Astrocyte (in vitro differentiated cells and primary cell): Measurements from ENCODE around the gene OR10H5. TPM values are rescaled to one million over a fixed set of nuclear protein-coding genes. Genes with fewer than 3 reads are reported as not detected.

Experiments used
- DNase-seq: peaks from one replicate; pipeline ENCODE4 v3.0.0-alpha.2; 2010; ENCODE audit warnings: low read depth
- FAIRE-seq: peaks from 2 replicates; lab custom pipeline; 2011; peaks lifted over from hg19 to GRCh38; lab: Jason Lieb, UNC
- H2AFZ ChIP-seq: 2 replicates; pipeline ENCODE4 v1.6.0; 2012; ENCODE audit warnings: low read depth, low read length, inconsistent platforms
- H3K27ac ChIP-seq: 2 replicates; pipeline ENCODE4 v1.5.1; 2011; ENCODE audit warnings: low read depth, low read length, inconsistent platforms
- H3K27me3 ChIP-seq: 2 replicates; pipeline ENCODE4 v1.6.0; 2011; ENCODE audit warnings: low read length, inconsistent platforms; ENCODE audit not compliant: insufficient read depth
- H3K36me3 ChIP-seq: 2 replicates; pipeline ENCODE4 v1.5.1; 2011; ENCODE audit warnings: low read length, inconsistent platforms; ENCODE audit not compliant: insufficient read depth
- H3K4me1 ChIP-seq: 2 replicates; pipeline ENCODE4 v1.5.1; 2011; ENCODE audit warnings: low read length, inconsistent platforms; ENCODE audit not compliant: insufficient read depth
- H3K4me2 ChIP-seq: 2 replicates; pipeline ENCODE4 v1.6.0; 2012; ENCODE audit warnings: low read length, inconsistent platforms
- H3K4me3 ChIP-seq: 2 replicates; pipeline ENCODE4 v1.5.1; 2011; ENCODE audit warnings: low read depth, mild to moderate bottlenecking, low read length, inconsistent platforms; ENCODE audit not compliant: insufficient read depth
- H3K79me2 ChIP-seq: 2 replicates; pipeline ENCODE4 v1.6.0; 2012; ENCODE audit warnings: mild to moderate bottlenecking, low read length, inconsistent platforms; ENCODE audit not compliant: insufficient read depth
- H3K9ac ChIP-seq: 2 replicates; pipeline ENCODE4 v1.6.0; 2012; ENCODE audit warnings: mild to moderate bottlenecking, low read length, inconsistent platforms
- H3K9me3 ChIP-seq: 2 replicates; pipeline ENCODE4 v1.5.1; 2012; ENCODE audit warnings: low read depth, mild to moderate bottlenecking, low read length, inconsistent platforms; ENCODE audit not compliant: insufficient read depth
- H4K20me1 ChIP-seq: 2 replicates; pipeline ENCODE4 v1.6.0; 2012; ENCODE audit warnings: low read length, inconsistent platforms; ENCODE audit not compliant: insufficient read depth
- H3K27ac Mint-ChIP-seq: one replicate; pipeline ENCODE4 v1.8.0; 2021; ENCODE audit warnings: mild to moderate bottlenecking, mixed read lengths; ENCODE audit not compliant: unreplicated experiment
- H3K27me3 Mint-ChIP-seq: one replicate; pipeline ENCODE4 v1.8.0; 2021; ENCODE audit warnings: low read depth, mixed read lengths; ENCODE audit not compliant: unreplicated experiment
- H3K36me3 Mint-ChIP-seq: one replicate; pipeline ENCODE4 v1.8.0; 2021; ENCODE audit warnings: low read depth, mixed read lengths; ENCODE audit not compliant: unreplicated experiment
- H3K4me1 Mint-ChIP-seq: one replicate; pipeline ENCODE4 v1.8.0; 2021; ENCODE audit warnings: low read depth, mixed read lengths; ENCODE audit not compliant: unreplicated experiment
- H3K4me3 Mint-ChIP-seq: one replicate; pipeline ENCODE4 v1.8.0; 2021; ENCODE audit warnings: mild to moderate bottlenecking, moderate library complexity, mixed read lengths; ENCODE audit not compliant: unreplicated experiment
- H3K9me3 Mint-ChIP-seq: one replicate; pipeline ENCODE4 v1.8.0; 2021; ENCODE audit warnings: mild to moderate bottlenecking, mixed read lengths; ENCODE audit not compliant: unreplicated experiment
- CTCF ChIP-seq: IDR thresholded peaks from 2 replicates; pipeline ENCODE4 v1.5.1; 2011; ENCODE audit warnings: low read depth, mild to moderate bottlenecking, inconsistent platforms, low read length, moderate library complexity; ENCODE audit not compliant: insufficient read depth
- EZH2 ChIP-seq: IDR thresholded peaks from 2 replicates; pipeline ENCODE4 v1.6.1; 2012; ENCODE audit warnings: mild to moderate bottlenecking, low read length, inconsistent platforms; ENCODE audit not compliant: insufficient read depth
- total RNA-seq: library from RNA; stranded (reverse); gene quantifications from 2 replicates; pipeline ENCODE4 v1.2.1, GENCODE V29; 2021

The OR10H5 gene
- total RNA-seq, 1 donor from 2014 or later = not detected

GRCh38 chr19:15776264-15776663 lies 11.2 kb upstream of the OR10H5 start:
- Histone ChIP-seq H3K79me2 (no peaks in the 10 kb centered on the region), H2AFZ (no peak overlapping the region), H3K4me1 (no peaks in the 10 kb centered on the region), H4K20me1 (no peaks in the 10 kb centered on the region), H3K9me3 (peaks cover 7% of the 10 kb centered on the region), H3K4me2 (no peak overlapping the region), H3K9ac (no peak overlapping the region), H3K36me3 (no peaks in the 10 kb centered on the region), H3K27me3 (no peaks in the 10 kb centered on the region), H3K4me3 (no peak overlapping the region), H3K27ac (no peak overlapping the region)
- H3K36me3 Mint-ChIP-seq = peaks cover 1% of the 10 kb centered on the region
- no peak for FAIRE-seq
- no peak for TF ChIP-seq EZH2
- no peak for TF ChIP-seq CTCF
- H3K27ac Mint-ChIP-seq = no peak overlapping the region
- no peaks in the 10 kb centered on the region for H3K27me3 Mint-ChIP-seq
- H3K4me3 Mint-ChIP-seq = no peak overlapping the region
- no peak for DNase-seq
- no peaks in the 10 kb centered on the region for H3K4me1 Mint-ChIP-seq
- peaks cover 24% of the 10 kb centered on the region for H3K9me3 Mint-ChIP-seq

- H3K4me1 Mint-ChIP-seq = no peaks in the 10 kb centered on the region
- DNase-seq (no peak), FAIRE-seq (no peak)
- no peak overlapping the region for H3K27ac Mint-ChIP-seq
- Histone ChIP-seq H3K27ac (no peak overlapping the region), H3K9ac (no peak overlapping the region), H4K20me1 (no peaks in the 10 kb centered on the region), H3K9me3 (peaks cover 7% of the 10 kb centered on the region), H3K4me3 (no peak overlapping the region), H3K4me1 (no peaks in the 10 kb centered on the region), H3K27me3 (no peaks in the 10 kb centered on the region), H3K36me3 (no peaks in the 10 kb centered on the region), H3K79me2 (no peaks in the 10 kb centered on the region), H3K4me2 (no peak overlapping the region), H2AFZ (no peak overlapping the region)
- no peak overlapping the region for H3K4me3 Mint-ChIP-seq
- no peaks in the 10 kb centered on the region for H3K27me3 Mint-ChIP-seq
- H3K36me3 Mint-ChIP-seq = peaks cover 1% of the 10 kb centered on the region
- peaks cover 21% of the 10 kb centered on the region for H3K9me3 Mint-ChIP-seq
- TF ChIP-seq EZH2 (no peak), CTCF (no peak)
These were observed 10.2 kb upstream of the OR10H5 start for GRCh38 chr19:15776991-15777970.
